A673 (cell line): ENCODE results near the gene BUB1B. TPM values are rescaled to one million over a fixed set of nuclear protein-coding genes. Genes with fewer than 3 reads are reported as not detected.
"Not testable (repeated sequence)": the region's sequence is repeated elsewhere in the genome, so short reads cannot be mapped to it uniquely, and the experiment has no call there.

Experiments
- BruUV-seq: library from RNA; stranded (reverse); fragments of 400-500 nt; replicated peaks from 2 replicates; lab custom pipeline; 2021; lab: Mats Ljungman, UMichigan
- CTCF ChIA-PET: fragments of 300-600 bp; sonication (Branson Sonifier 250); formaldehyde crosslinking; loops from one replicate; lab custom pipeline; 2022; ENCODE audit warnings: antibody characterized with exemption; lab: Charles Lee
- POLR2A ChIA-PET: fragments of 300-600 bp; sonication (Branson Sonifier 250); formaldehyde crosslinking; loops from one replicate; lab custom pipeline; 2022; ENCODE audit warnings: antibody characterized with exemption; ENCODE audit not compliant: low non-redundant PET; lab: Charles Lee
- DNase-seq: peaks from one replicate; pipeline ENCODE4 v3.0.0-alpha.2; 2015; ENCODE audit warnings: low spot score
- H3K27ac ChIP-seq: fragments of 200-600 bp; sonication (generic); 2 replicates; pipeline ENCODE4 v1.5.1; 2016; ENCODE audit warnings: mixed run types, low read depth, mild to moderate bottlenecking, mixed read lengths, antibody characterized with exemption, low read length; ENCODE audit not compliant: poor library complexity, severe bottlenecking
- H3K27me3 ChIP-seq: fragments of 200-600 bp; sonication (generic); replicated peaks from 2 replicates; pipeline ENCODE4 v1.6.1; 2017; ENCODE audit warnings: mixed run types, low read depth, mild to moderate bottlenecking, mixed read lengths, antibody characterized with exemption, low read length; ENCODE audit not compliant: insufficient read depth, poor library complexity
- H3K36me3 ChIP-seq: fragments of 200-600 bp; sonication (generic); 2 replicates; pipeline ENCODE4 v1.6.1; 2016; ENCODE audit warnings: mixed run types, mild to moderate bottlenecking, mixed read lengths, antibody characterized with exemption, low read length; ENCODE audit not compliant: insufficient read depth, poor library complexity, severe bottlenecking
- H3K4me1 ChIP-seq: fragments of 200-600 bp; sonication (generic); 2 replicates; pipeline ENCODE4 v1.6.1; 2017; ENCODE audit warnings: mixed run types, mild to moderate bottlenecking, mixed read lengths, antibody characterized with exemption, low read length; ENCODE audit not compliant: insufficient read depth, poor library complexity, severe bottlenecking
- H3K4me3 ChIP-seq: fragments of 200-600 bp; sonication (generic); 2 replicates; pipeline ENCODE4 v1.5.1; 2016; ENCODE audit warnings: low read depth, mixed run types, mild to moderate bottlenecking, mixed read lengths, low read length; ENCODE audit not compliant: poor library complexity, severe bottlenecking
- H3K9me3 ChIP-seq: fragments of 200-600 bp; sonication (generic); 2 replicates; pipeline ENCODE4 v1.6.1; 2016; ENCODE audit warnings: mixed run types, low read depth, mild to moderate bottlenecking, mixed read lengths, antibody characterized with exemption, low read length; ENCODE audit not compliant: poor library complexity, severe bottlenecking
- EZH2 ChIP-seq: fragments of 200-600 bp; sonication (generic); IDR thresholded peaks from 2 replicates; pipeline ENCODE4 v1.6.1; 2017; ENCODE audit warnings: borderline replicate concordance, low read depth, mild to moderate bottlenecking, mixed read lengths, antibody characterized with exemption, low read length; ENCODE audit not compliant: poor library complexity, severe bottlenecking
- intact Hi-C: fragments of 100-400 bp; cut with micrococcal nuclease; formaldehyde crosslinking; loops from one replicate; pipeline ENCODE4 v1.10.0; 2022; ENCODE audit not compliant: unreplicated experiment
- total RNA-seq: library from RNA; stranded (reverse); gene quantifications from 2 replicates; pipeline ENCODE4 v1.2.3, GENCODE V29; 2021
- TF ChIP-seq, protein P1 (sequence below): fragments of 300-800, 200-600 bp; sonication (generic); conservative IDR thresholded peaks from 2 replicates; pipeline ENCODE4 v1.5.1; 2017; ENCODE audit warnings: low read depth, mild to moderate bottlenecking, antibody characterized with exemption, low read length, moderate library complexity, mixed read lengths

The BUB1B gene
- total RNA-seq, 1 experiment from 2014 or later = 196 TPM

DNA sequence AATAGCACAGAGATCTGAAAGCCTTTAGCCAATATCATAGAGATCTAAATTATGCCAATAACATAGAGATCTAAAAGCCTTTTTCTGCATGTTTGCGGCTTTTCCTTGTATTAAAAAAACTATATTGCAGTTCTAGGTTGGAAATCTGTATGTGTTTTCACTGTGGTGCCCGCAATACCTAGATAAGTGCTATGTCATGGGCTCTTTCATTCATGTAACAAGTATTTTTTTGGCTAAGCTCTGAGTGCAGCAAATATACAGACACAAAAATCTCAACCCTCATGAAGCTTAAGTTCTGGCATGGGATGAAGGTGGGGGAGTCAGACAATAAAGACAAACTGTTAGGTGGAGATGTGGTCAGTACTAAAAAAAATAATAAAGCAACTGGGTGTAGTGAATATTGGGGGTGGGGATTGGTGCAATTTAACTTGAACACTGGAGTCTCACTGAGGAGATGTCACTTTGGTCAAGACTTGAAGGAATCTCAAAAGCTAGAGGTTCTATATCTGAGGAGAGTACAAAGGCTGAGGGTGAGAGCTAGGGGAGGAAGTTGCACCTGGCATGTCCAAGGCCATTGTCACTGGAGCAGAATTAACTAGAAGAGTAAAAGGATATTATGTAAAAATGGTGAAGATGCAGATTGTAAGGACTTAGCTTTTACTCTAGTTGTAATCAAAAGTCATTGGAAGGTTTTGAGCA lies 973 bp downstream of the BUB1B start:
- POLR2A ChIA-PET = interaction anchor here (0.6 kb wide), 1 partner anchor 84 kb away, joined by 4 read pairs; no protein-coding TSS in a partner anchor
- Histone ChIP-seq H3K27me3 (no peaks in the 10 kb centered on the region), H3K4me3 (peak overlapping the region; percentile 81), H3K9me3 (no peaks in the 10 kb centered on the region), H3K36me3 (peaks cover 42% of the 10 kb centered on the region), H3K27ac (peak overlapping the region; percentile 79), H3K4me1 (peaks cover 17% of the 10 kb centered on the region)
- no TSS peak for BruUV-seq
- CTCF ChIA-PET = interaction anchor here (0.6 to 1.7 kb wide), 3 partner anchors 22 to 116 kb away, joined by 4 to 5 read pairs (median 5); no protein-coding TSS in a partner anchor
- no peak for TF ChIP-seq EZH2
- TF ChIP-seq, protein P1, sequence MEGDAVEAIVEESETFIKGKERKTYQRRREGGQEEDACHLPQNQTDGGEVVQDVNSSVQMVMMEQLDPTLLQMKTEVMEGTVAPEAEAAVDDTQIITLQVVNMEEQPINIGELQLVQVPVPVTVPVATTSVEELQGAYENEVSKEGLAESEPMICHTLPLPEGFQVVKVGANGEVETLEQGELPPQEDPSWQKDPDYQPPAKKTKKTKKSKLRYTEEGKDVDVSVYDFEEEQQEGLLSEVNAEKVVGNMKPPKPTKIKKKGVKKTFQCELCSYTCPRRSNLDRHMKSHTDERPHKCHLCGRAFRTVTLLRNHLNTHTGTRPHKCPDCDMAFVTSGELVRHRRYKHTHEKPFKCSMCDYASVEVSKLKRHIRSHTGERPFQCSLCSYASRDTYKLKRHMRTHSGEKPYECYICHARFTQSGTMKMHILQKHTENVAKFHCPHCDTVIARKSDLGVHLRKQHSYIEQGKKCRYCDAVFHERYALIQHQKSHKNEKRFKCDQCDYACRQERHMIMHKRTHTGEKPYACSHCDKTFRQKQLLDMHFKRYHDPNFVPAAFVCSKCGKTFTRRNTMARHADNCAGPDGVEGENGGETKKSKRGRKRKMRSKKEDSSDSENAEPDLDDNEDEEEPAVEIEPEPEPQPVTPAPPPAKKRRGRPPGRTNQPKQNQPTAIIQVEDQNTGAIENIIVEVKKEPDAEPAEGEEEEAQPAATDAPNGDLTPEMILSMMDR = no peak
- intact Hi-C loops = loop anchor here (2.0 to 5.0 kb wide), 2 partner anchors 55 to 117 kb away; partner anchors contain the start of gene BMF
- no peak for DNase-seq

GRCh38 chr15:40162552-40162951 lies 1.7 kb downstream of the BUB1B start:
- Histone ChIP-seq H3K27ac (peak overlapping the region; percentile 79), H3K4me3 (peak overlapping the region; percentile 81), H3K36me3 (peaks cover 49% of the 10 kb centered on the region), H3K9me3 (no peaks in the 10 kb centered on the region), H3K4me1 (peaks cover 17% of the 10 kb centered on the region), H3K27me3 (no peaks in the 10 kb centered on the region)
- CTCF ChIA-PET = interaction anchor here (0.5 to 1.7 kb wide), 3 partner anchors 21 to 546 kb away, joined by 5 to 9 read pairs (median 5); no protein-coding TSS in a partner anchor
- no TSS peak for BruUV-seq
- intact Hi-C loops = loop anchor here (2.0 to 5.0 kb wide), 2 partner anchors 55 to 118 kb away; partner anchors contain the start of gene BMF
- no peak for TF ChIP-seq EZH2
- TF ChIP-seq, protein P1 = no peak
- POLR2A ChIA-PET = no interaction called here
- DNase-seq = no peak

DNA sequence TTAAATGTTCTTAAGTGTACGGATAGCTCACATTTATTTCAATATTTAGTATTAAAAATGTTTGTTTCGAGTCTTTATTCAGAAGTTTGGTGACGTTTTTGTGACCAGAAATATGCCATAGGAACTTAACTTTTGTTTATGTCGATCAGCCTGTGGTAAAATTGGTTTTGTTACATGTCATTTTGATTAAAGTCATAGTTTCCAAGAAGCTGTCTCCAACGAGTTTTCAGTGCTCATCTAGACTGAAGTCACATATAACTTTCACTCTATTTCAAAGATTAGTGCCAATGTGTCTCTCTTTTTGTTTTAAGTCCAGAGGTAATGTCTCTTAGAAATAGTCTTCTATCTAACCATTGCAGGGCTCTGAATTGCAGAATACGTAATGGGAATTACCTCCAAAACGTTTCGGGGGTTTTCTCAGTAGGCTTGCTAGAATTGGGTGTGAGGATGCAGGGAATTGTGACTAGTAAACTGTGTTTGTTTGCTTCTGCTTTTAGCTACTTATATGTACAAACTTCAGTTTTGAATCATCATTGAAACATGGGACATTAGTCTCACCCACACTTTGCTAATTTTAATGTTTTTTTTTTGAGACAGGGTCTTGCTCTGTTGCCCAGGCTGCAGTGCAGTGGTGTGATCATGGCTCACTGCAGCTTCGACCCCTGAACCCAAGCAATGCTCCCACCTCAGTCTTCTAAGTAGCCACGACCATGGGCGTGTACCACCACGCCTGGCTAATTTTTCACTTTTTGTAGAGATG lies 3.0 kb downstream of the BUB1B start:
- Histone ChIP-seq H3K4me1 (peaks cover 17% of the 10 kb centered on the region), H3K9me3 (no peaks in the 10 kb centered on the region), H3K27me3 (no peaks in the 10 kb centered on the region), H3K4me3 (peak overlapping the region; percentile 81), H3K27ac (peak overlapping the region; percentile 30), H3K36me3 (peaks cover 61% of the 10 kb centered on the region)
- DNase-seq = no peak
- BruUV-seq = no TSS peak
- TF ChIP-seq, protein P1 = no peak
- no peak for TF ChIP-seq EZH2
- intact Hi-C loops = loop anchor here (2.0 to 5.0 kb wide), 2 partner anchors 57 to 119 kb away; partner anchors contain the start of gene BMF
- POLR2A ChIA-PET = no interaction called here
- CTCF ChIA-PET = no interaction called here

DNA sequence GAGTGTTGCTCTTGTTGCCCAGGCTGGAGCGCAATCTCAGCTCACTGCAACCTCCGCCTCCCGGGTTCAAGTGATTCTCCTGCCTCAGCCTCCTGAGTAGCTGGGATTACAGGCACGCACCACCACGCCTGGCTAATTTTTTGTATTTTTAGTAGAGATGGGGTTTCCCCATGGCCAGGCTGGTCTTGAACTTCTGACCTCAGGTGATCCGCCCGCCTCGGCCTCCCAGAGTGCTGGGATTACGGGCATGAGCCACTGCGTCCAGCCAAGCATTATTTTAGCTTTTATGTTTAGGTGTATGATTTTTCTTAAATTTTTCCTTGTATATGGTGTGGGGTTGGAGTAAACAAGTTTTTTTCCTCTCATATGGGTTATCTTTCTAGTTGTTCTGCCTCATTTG lies 6.5 kb downstream of the BUB1B start:
- DNase-seq, POLR2A ChIA-PET, H3K27ac ChIP-seq, intact Hi-C loops, CTCF ChIA-PET, H3K27me3 ChIP-seq, H3K9me3 ChIP-seq, H3K4me3 ChIP-seq, BruUV-seq: not testable (repeated sequence)
- Histone ChIP-seq H3K36me3 (peaks cover 94% of the 10 kb centered on the region), H3K4me1 (peaks cover 17% of the 10 kb centered on the region)
